Daoy (cell line): Measurements from ENCODE around the gene EEPD1. TPM values are rescaled to one million over a fixed set of nuclear protein-coding genes. Genes with fewer than 3 reads are reported as not detected.
A peak's percentile ranks its signal among the peaks of the same experiment; 100 is the strongest.
"Not testable (repeated sequence)": the region's sequence is repeated elsewhere in the genome, so short reads cannot be mapped to it uniquely, and the experiment has no call there.

Source experiments
- DNase-seq: peaks from one replicate; pipeline ENCODE4 v3.0.0-alpha.2; 2015; ENCODE audit warnings: low read depth
- total RNA-seq: library from RNA; depleted of rRNA; stranded (reverse); fragments of >200 nt; shearing (Covaris generic); gene quantifications from 2 replicates; pipeline ENCODE4 v1.2.3, GENCODE V29; 2014

The EEPD1 gene
- total RNA-seq, 1 experiment from 2014 or later = 10.7 TPM

DNA sequence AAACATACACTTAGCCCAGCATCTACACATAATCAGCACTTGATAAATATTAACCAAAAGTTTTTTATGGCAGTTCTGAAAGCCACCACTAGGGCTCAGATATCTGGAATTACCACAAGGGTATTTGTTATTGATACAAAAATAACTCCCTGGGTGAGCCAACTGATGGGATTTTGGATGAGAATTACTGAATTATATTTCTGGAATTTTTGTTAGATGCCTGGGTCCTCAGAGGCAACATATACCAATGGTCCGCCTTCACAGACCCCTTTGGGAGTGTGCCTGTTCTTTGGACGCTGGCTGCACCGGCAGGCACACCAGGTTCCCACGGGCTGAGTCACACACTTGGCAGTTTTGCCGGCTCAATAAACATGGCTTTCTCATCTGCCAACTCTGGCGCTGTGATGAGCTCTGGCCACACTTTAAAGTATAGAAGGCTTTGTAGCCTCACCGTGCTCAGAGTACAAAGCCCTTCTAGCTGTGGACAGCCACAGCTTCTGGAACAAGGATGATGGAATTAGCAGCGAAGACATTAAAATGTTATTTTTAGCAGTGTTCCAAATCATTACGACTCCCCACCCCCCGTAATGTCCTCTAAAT is 24.5 kb upstream of the EEPD1 start:
- peak; percentile 98 for DNase-seq

DNA sequence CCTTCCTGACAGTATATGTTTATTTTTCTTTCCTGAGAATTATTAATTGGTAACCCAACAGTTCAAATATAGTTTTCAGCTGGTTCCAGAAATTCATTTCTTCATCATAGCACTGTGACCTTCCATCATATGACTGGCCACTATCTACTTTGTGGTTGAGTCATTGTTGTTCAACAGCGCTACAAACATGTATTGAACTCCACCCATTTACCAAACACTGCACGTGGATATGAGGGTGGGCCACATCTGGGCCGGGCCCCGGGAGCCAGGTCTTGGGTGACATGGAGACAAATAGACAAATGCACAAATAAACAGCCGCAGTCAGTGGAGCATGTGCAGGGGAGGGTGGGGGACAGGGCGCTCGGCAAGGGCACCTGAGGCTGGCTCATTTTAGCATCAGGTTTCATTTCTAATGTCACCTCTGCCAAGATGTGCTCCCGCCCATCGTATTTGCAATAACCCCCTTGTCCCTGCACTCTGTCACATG is 24.0 kb upstream of the EEPD1 start:
- peak; percentile 64 for DNase-seq

DNA sequence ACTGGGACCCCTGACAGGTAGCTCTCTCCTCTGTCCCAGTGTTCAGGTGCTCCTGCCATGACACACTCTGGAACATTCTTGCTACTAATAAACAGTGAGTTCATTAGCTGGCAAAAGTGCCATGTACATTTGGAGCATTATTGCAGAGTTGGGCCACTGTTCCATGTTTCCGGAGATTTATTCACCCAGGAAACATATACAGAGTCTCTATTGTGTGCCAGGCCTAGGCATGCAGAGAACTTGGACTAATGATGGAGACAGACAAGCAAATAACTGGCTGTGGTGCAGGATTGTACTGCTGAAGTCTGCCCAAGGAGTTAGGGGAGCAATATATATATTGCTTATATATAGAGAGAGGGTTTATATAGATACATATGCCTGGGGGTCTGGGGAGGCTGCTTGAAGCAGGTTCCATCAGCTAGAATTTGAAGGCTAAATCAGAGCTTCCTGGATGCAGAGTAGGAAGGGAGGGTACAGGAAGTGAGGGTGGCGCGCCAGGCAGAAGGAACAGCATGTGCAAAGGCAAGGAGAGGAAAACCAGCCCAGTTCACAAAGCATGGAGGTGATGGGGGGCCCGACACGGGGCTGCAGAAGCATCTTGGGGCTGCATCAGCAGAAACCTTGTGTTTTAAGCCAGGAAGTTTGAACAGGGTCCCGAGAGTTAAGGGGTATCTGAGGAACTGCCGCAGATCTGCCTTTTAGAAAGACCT is 22.7 kb upstream of the EEPD1 start:
- DNase-seq = no peak

DNA sequence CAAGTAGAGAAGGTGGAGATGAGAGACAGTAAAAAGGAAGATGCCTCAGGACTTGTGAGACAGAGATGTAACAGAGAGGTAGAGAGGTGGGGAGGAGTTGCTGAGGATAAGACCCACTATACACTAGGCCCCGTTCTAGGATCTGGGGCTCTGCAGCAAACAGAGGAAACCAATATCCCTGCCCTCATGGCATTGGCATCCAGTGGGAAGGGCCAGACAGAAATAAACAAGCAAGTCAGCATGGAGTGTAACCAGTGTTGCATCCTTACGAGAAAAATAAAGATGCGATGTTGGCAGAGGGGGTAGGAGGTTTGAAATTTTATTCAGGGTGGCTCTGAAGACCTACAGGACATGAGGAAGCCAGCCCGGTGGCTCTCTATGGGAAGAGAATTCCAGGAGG is 22.0 kb upstream of the EEPD1 start:
- no peak for DNase-seq

DNA sequence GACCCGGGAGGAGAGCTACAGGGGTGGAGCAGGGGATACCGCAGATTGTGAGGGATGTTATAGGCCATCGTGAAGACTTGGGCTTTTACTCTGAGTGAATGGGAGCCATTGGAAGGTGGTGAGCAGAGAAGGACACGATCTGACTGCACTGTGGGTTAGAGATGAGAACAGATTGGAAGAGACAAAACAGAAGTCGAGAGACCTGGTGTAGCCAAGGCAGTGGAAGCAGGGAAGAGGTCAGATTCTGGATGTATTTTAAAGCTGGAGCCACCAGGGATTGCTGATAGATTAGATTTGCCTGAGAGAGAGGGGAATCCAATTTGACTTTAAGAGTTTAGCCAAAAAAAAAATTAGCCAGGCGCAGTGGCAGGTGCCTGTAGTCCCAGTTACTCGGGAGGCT is 21.6 kb upstream of the EEPD1 start:
- no peak for DNase-seq

DNA sequence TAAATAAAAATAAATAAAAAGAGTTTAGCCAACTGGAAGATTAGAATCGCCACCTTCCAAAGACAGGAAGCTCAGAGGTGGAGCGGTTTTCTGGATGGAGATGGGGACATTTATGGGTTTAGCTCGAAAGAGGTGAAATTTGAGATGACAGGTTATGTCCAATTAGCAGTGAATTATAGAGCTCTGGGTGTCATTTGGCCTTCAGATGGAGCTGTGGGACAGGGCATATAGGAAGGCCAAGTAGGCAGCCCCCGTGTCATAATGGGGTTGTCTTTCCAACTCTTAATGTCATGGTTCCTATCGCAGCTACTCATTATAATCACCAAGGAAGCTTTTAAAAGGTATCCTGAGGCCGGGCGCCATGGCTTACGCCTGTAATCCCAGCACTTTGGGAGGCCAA is 21.0 kb upstream of the EEPD1 start:
- no peak for DNase-seq

DNA sequence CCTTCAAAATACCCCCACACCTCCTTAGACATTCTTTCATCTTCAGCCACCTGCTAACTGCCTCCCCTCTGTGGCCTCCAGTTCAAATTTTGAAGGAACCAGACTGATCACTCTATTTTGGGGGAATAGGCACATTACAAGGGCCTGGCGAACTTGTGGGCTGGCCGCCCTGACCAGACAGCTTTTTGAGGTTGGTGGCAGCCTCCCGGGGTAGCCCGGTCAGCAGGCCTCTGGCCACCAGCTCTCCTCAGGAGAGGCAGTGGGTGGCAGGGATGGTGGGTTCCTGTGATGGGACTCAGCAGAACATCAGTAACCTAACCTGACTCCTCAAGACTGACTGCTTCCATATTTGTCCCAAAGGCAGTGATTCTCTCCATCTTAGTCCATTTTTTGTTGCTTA is 17.4 kb upstream of the EEPD1 start:
- no peak for DNase-seq

DNA sequence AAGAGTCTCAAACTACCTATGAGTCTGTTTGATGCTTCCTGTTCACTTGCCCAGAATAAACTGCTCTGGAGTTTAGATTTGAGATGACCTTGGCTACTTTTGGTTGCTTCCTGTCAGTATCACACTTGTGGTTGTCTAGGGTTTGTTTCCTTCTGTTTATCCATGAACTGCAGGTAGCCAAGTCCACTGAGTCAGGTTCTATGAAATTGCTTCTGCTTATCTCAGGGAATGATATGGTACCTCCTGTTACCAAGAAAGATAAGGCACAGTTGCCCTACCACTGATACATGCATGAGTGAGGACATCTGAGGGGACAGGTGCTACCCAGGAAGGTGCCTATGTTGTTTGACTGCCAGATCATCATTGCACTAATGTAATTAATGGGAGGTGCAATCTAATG is 15.8 kb upstream of the EEPD1 start:
- DNase-seq = no peak

DNA sequence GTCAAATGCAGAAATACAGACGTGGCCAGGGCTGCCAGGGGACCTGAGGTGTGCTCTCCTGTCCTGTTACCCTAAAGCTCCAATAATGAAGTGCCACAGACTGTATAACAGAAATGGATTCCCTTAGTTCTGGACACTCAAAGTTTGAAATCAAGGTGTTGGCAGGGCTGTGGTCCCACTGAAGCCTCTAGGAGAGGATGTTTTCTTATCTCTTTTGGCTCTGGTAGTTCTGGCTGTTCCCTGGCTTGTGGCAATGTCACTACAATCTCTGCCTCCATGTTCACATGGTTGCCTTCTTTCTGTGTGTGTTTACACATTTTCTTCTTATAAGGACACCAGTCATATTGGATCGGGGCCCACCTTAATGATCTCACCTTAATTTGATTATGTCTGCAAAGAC is 15.3 kb upstream of the EEPD1 start:
- no peak for DNase-seq

DNA sequence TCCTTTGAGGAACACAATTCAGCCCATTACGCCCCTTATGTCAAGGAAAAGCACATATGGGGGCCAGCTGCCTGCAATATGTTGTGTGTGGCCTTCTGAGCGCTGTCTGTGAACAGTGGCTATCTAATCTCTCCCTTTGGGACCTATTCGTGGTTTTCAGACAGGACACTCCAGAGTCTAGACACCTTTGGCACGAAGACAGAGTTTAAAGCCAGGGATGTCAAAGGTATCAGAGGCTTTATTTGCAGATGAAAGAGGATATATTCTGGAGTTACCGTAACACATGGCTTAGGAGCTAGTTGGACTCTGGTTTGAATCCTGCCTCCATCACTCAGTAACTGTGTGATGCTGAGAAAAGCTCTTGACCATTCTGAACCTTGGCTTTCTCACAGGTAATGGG is 14.8 kb upstream of the EEPD1 start:
- DNase-seq = no peak

DNA sequence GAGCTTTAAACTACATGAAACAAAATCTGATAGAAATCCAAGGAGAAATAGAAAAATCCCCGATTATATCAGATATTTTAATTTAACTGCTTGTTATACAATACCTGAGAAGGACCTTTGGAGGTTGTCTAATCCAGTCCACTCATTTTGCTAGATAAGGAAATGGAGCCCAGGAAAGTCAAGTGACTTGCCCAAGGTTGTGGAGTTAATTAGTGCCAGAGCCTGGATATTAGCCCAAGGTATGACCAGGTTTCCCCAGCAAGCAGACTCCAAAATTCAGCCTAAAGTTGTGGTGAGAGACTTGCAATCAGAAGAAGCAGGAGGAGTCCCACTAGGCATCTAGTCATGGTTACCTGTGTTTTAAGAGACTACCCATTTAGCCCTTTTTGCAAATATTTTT is 11.7 kb upstream of the EEPD1 start:
- no peak for DNase-seq

DNA sequence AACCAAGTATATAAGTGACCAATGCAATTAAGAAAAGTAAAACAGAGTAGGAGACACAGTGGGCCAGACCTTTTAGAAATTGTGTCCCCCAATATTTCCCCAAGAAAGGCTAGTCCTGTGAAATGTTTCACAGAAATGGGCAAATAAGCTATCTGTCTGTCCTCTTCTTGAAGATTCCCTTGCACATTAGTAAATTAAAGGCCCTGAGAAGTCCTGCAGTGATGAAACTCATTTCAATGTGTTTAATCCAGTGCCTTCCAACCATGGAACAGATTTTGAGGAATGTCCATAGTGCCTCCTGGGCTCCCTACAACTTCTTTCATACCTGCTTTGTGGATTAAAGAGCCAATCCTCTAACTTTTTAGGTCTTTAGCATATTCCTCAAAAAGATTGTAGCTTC is 11.2 kb upstream of the EEPD1 start:
- DNase-seq = no peak

DNA sequence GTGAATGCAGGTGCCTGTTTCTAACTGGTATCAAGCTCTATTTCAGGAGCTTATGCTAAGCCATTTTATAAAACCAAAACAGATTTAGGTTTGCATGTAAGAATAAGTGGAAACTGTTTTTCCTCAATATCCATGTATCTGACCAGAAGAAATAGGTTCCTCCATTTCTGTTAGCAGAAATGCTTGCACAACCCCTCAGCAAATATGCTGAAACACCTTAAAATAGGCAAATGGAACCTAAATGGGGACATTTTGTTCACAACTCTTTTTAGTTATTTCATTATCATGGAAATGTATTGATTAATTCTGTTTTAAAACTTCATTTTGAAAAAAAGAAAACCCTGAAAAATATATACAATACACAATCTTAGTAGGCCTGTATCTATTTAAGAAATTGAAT is 8.9 kb upstream of the EEPD1 start:
- no peak for DNase-seq

DNA sequence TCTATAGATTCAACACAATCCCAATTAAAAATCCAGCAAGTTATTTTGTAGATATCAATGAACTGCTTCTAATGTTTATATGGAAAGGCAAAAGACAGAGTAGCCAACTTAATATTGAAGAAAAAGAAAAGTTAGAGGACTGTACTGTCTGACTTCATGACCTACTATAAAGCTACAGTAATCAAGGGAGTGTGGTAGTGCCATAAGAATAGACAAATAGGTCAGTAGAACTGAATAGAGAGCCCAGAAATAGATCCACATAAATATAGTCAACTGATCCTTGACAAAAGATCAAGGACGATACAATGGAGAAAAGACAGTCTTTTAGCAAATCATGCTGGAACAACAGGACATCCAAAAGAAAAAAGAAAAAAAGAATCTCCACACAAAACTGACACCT is 7.4 kb upstream of the EEPD1 start:
- DNase-seq = no peak

DNA sequence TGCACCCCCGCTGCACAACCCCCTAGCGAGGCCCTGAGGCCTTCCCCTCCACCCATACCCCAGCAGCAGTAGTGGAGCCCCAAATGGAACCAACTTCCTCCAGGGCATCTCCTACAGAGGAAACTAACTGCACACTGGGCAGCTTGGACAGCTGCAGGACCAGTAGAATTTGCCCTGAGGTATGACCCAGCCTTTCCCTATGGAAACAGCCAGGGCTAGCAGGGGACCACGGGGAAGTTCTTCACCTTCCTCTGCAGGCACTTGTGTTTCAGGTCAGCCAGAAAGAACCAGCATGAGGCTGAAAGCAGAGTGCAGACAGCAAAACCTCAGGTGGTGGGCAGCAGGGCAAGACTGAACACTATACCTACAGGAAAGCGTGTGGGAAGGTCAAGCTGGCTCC is 5.7 kb upstream of the EEPD1 start:
- DNase-seq = no peak

DNA sequence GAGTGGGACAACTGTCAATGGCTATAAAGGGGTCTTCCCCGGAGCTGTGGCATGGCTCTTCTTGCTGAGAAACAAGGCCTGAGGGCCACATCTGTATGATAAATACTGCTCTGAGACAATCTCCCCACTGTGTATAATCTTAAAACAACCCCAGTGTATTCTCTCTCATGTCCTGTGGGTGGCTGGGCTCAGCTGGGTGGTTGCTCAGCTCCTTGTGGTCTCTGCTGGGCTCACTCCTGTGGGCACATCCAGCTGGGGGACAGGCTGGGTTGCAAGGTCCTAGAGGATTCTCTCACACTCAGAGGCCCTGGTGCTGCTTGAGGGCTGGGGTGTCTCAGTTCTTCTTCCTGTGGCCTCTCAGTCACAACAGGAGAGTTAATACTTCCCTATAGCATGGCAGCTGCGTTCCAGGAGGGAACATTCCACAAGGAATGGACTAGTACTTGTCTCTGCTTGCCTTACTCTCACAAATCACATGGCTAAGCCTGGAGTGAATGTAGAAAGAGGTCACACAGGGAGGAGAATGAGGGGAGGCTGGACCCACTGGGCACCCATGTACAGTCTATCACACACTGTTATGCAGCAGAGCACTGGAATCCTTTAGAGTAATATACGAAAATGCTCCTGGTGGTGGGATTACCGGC is 4.5 kb upstream of the EEPD1 start:
- no peak for DNase-seq

DNA sequence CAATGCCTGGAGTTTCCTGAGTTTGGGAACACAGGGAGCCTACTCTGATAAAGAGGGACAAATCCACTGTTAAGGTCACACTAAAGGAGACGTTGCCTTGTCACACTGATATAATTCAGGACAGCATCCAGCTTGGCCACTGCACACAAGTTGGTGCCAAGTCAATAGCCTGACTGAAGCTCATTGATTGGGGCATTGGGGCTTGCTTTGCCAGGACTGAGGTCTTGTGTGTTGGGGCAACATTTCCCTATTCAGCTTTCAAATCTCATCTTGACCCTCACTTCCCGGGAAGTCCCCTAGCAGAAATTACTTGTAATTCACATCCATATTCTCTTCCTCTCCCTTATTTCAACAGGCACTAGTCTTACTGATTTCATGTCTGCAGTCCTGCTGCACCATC is 3.8 kb upstream of the EEPD1 start:
- not testable (repeated sequence) for DNase-seq

DNA sequence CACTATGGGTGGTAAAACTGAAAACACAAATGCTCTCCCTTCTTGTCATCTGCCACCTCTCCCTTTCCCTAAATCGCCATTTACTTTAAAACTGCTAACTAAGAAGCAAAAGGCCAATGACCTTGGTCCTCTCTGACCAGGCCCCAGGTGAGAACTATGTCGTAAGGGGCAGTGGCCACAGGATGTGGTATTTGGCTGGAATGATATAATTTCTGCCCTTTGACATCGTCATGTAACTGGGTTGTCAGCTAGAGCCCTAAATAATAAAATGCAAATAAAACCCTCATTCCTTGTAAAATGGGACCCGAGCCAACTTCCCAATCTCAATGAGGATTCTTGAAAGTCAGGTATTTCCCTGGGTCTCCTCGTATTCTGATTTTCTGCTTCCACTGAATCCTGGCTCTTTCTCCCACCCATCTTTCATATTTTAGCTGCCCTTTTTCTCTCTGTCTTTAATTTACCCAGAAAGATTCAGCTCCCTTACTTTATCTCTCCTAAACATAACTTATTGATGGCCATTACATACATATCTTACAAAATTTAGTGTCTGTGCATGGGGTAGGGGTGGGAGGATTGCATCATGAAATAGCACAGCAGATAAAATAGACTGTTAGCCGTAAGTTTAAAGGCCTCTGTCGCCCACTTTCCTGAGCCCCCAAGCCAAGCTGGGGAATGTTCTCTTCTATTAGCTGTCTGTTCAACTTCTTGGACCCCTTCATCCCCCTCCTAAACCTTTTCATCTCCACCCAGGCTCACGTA is 3.2 kb upstream of the EEPD1 start:
- DNase-seq = no peak

DNA sequence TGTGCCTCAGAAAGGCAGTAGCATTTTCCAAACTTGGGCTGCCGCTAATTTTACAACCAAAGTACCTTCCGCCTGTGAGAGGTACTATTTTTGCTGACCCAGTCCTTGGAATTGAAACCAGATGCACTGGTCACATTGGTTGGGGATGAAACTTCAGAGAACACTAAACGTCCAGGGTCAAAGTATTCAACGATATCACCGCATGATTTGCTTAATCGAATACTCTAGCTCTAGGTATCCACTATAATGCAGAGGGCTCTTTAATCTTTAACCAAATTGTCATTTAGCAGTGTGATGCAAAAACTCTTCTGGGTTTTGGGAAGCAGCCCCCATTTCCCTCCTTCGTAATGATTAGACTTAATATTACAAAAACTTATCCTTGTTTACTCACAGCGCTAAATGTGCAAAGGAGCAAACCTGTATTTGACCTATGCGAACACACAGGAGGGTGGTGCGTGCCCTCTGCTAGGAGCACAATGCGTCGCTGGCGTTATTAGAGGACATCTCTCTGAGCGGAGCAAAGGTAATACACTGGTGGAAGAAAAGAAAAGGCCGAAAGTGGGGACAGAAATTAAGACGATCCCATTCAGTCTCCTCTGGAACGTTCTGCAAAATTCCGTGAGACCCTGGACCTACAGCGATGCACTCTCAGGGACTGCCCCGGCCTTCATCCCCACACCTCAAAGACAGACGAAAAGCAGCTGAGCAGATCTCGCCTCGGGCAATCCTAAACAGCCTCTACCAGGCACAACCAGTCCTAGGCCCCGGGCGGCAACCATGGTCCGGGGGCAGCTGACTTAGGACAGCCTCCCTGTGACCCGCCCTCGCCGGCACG is 916 bp upstream of the EEPD1 start:
- DNase-seq = no peak

DNA sequence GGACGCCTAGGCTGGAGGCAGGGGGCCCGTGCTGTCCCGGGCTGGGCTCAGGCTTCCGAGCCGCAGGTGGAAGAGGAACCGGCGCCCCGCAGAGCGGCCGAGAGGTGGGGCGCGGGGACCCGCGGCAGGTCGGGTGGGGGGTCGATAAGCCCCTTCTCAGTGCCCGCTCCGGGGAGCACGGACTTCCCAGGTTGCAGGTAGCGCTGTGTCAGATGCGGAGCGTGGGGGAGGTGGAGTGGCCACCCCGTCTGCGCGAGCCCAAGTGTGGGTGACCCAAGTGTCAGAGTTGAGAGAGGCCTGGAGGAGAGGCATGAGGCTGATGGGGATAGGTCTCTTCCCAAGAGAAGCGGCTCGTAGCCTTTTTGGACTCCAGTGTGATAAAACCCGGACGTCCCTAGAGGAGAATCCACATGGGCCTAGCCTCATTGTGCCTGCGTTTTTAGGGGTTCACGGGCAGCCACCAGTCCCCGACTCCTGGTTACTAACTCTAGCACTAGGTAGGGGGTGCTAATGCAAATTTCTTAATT is 580 bp downstream of the EEPD1 start:
- no peak for DNase-seq
